HEK293 (cell line): ENCODE results near the gene ZNF609.

Experiments used
- CTCF ChIA-PET: fragments of 350-600 bp; formaldehyde crosslinking; extraction: SDS; loops from one replicate; lab custom pipeline; 2021; ENCODE audit warnings: antibody characterized with exemption; lab: Yijun Ruan, JAX
- POLR2A ChIA-PET: fragments of 300-600 bp; formaldehyde crosslinking; extraction: SDS; loops from one replicate; lab custom pipeline; 2020; ENCODE audit warnings: antibody characterized with exemption, inconsistent platforms; lab: Yijun Ruan, JAX
- H3K27ac ChIP-seq: fragments of 200-500 bp; sonication (Bioruptor generic); 2 replicates; pipeline ENCODE4 v1.5.1; 2014; ENCODE audit warnings: low read depth, low read length, control low read depth, inconsistent platforms; ENCODE audit errors: extremely low read depth
- H3K36me3 ChIP-seq, 2 experiments: fragments of 200-500 bp in 1 of 2; sonication (Bioruptor generic) in 1 of 2; 1 replicate in 1 of 2; 2 replicates in 1 of 2; pipeline ENCODE4 v1.5.1; 2014 to 2017; ENCODE audit warnings: inconsistent platforms in 2 of 2, low read length in 2 of 2; ENCODE audit not compliant: control insufficient read depth in 2 of 2, insufficient read depth in 1 of 2
- H3K4me1 ChIP-seq: fragments of 200-500 bp; sonication (Bioruptor generic); 2 replicates; pipeline ENCODE4 v1.5.1; 2014; ENCODE audit warnings: mild to moderate bottlenecking, low read length, inconsistent platforms; ENCODE audit not compliant: control insufficient read depth, insufficient read depth
- H3K4me3 ChIP-seq: 2 replicates; pipeline ENCODE4 v1.5.1; 2011; ENCODE audit warnings: low read depth, mild to moderate bottlenecking, control low read depth, low read length, moderate library complexity
- H3K9me3 ChIP-seq: fragments of 200-500 bp; sonication (Bioruptor generic); 2 replicates; pipeline ENCODE4 v1.5.1; 2014; ENCODE audit warnings: low read depth, low read length, inconsistent platforms; ENCODE audit not compliant: control insufficient read depth, insufficient read depth
- HOXD13 ChIP-seq: sonication (generic); formaldehyde crosslinking; IDR thresholded peaks from 2 replicates; pipeline ENCODE4 v1.8.0; 2022; ENCODE audit warnings: missing genetic modification reagents, borderline replicate concordance
- INSM2 ChIP-seq: fragments of 450-650 bp; formaldehyde crosslinking; IDR thresholded peaks from 2 replicates; pipeline ENCODE4 v1.5.1; 2016; ENCODE audit warnings: missing biosample characterization, missing genetic modification characterization
- PRDM6 ChIP-seq: fragments of 450-650 bp; formaldehyde crosslinking; IDR thresholded peaks from 2 replicates; pipeline ENCODE4 v1.5.1; 2017; ENCODE audit warnings: missing biosample characterization, missing genetic modification characterization
- SETDB1 ChIP-seq: IDR thresholded peaks from one replicate; pipeline ENCODE4 v1.6.1; 2017; ENCODE audit warnings: mild to moderate bottlenecking, low read length, moderate library complexity, mixed read lengths; ENCODE audit not compliant: insufficient read length
- YY1 ChIP-seq: fragments of 450-650 bp; formaldehyde crosslinking; IDR thresholded peaks from 2 replicates; pipeline ENCODE4 v1.5.1; 2018; ENCODE audit warnings: missing biosample characterization, missing genetic modification characterization
- ZBTB11 ChIP-seq: fragments of 450-650 bp; formaldehyde crosslinking; conservative IDR thresholded peaks from 2 replicates; pipeline ENCODE4 v1.5.1; 2016; ENCODE audit warnings: low read depth, missing biosample characterization, missing genetic modification characterization
- ZBTB7A ChIP-seq: fragments of 450-650 bp; formaldehyde crosslinking; IDR thresholded peaks from 2 replicates; pipeline ENCODE4 v1.5.1; 2016; ENCODE audit warnings: low read depth, missing biosample characterization, missing genetic modification characterization
- ZNF138 ChIP-seq: fragments of 450-650 bp; formaldehyde crosslinking; IDR thresholded peaks from 2 replicates; pipeline ENCODE4 v1.5.1; 2016; ENCODE audit warnings: missing biosample characterization, missing genetic modification characterization, borderline replicate concordance
- ZNF146 ChIP-seq: fragments of 450-650 bp; formaldehyde crosslinking; IDR thresholded peaks from 2 replicates; pipeline ENCODE4 v1.5.1; 2016; ENCODE audit warnings: missing biosample characterization, missing genetic modification characterization
- ZNF202 ChIP-seq: fragments of 450-650 bp; formaldehyde crosslinking; IDR thresholded peaks from 2 replicates; pipeline ENCODE4 v1.5.1; 2016; ENCODE audit warnings: missing biosample characterization, missing genetic modification characterization, borderline replicate concordance
- ZNF26 ChIP-seq: fragments of 450-650 bp; formaldehyde crosslinking; IDR thresholded peaks from 2 replicates; pipeline ENCODE4 v1.5.1; 2016; ENCODE audit warnings: missing biosample characterization, missing genetic modification characterization
- ZNF292 ChIP-seq: fragments of 450-650 bp; formaldehyde crosslinking; IDR thresholded peaks from 2 replicates; pipeline ENCODE4 v1.5.1; 2016; ENCODE audit warnings: low read depth, missing biosample characterization, missing genetic modification characterization, borderline replicate concordance
- ZNF548 ChIP-seq: fragments of 450-650 bp; formaldehyde crosslinking; IDR thresholded peaks from 2 replicates; pipeline ENCODE4 v1.5.1; 2016; ENCODE audit warnings: missing biosample characterization, missing genetic modification characterization
- ZNF623 ChIP-seq: fragments of 450-650 bp; formaldehyde crosslinking; IDR thresholded peaks from 2 replicates; pipeline ENCODE4 v1.5.1; 2016; ENCODE audit warnings: missing biosample characterization, missing genetic modification characterization
- ZNF76 ChIP-seq: fragments of 450-650 bp; formaldehyde crosslinking; IDR thresholded peaks from 2 replicates; pipeline ENCODE4; 2016; ENCODE audit warnings: low read depth, missing biosample characterization, missing genetic modification characterization, borderline replicate concordance

ZNF609 gene

GRCh38 chr15:64731805-64732151 lies 271.4 kb downstream of the ZNF609 start (continued):
- TF ChIP-seq ZNF548, result no peak

GRCh38 chr15:64732156-64732860 lies 271.9 kb downstream of the ZNF609 start:
- H3K9me3 ChIP-seq, result no peaks in the 10 kb centered on the region
- POLR2A ChIA-PET, result no interaction called here
- H3K27ac ChIP-seq, result no peak overlapping the region
- no peak for TF ChIP-seq ZNF146 (tag by site-specific recombination)
- TF ChIP-seq ZNF76, result no peak
- TF ChIP-seq PRDM6 (tag by site-specific recombination), result no peak
- TF ChIP-seq INSM2 (tag by site-specific recombination), result no peak
- TF ChIP-seq ZNF202 (tag by site-specific recombination), result no peak
- TF ChIP-seq ZBTB11, result no peak
- TF ChIP-seq HOXD13, result no peak
- no peak for TF ChIP-seq ZBTB7A (tag by site-specific recombination)
- TF ChIP-seq ZNF292 (tag by site-specific recombination), result no peak
- no peak for TF ChIP-seq ZNF623
- TF ChIP-seq SETDB1, result no peak
- TF ChIP-seq YY1 (tag by site-specific recombination), result no peak
- no peak for TF ChIP-seq ZNF26
- TF ChIP-seq ZNF138 (tag by site-specific recombination), result no peak
- CTCF ChIA-PET, result interaction anchor here (0.7 to 7.1 kb wide), 7 partner anchors 8 to 351 kb away, joined by 3 to 127 read pairs (median 4); no protein-coding TSS in a partner anchor
- H3K4me3 ChIP-seq, result no peak overlapping the region
- no peaks in the 10 kb centered on the region for H3K36me3 ChIP-seq
- no peaks in the 10 kb centered on the region for H3K4me1 ChIP-seq
